HL-60 (cell line): ENCODE data around the gene OMD.

ENCODE experiments used
- CTCF ChIP-seq: IDR thresholded peaks from one replicate; pipeline ENCODE4 v1.5.1; 2011; ENCODE audit warnings: low read length, control low read depth, inconsistent platforms; ENCODE audit not compliant: insufficient read depth
- POLR2AphosphoS5 ChIP-seq: IDR thresholded peaks from 2 replicates; pipeline ENCODE4 v1.6.1; 2012; ENCODE audit warnings: low read depth
- TF ChIP-seq, protein P1 (sequence below): IDR thresholded peaks from 2 replicates; pipeline ENCODE4 v1.6.1; 2012; ENCODE audit warnings: low read depth; ENCODE audit not compliant: insufficient replicate concordance

DNA sequence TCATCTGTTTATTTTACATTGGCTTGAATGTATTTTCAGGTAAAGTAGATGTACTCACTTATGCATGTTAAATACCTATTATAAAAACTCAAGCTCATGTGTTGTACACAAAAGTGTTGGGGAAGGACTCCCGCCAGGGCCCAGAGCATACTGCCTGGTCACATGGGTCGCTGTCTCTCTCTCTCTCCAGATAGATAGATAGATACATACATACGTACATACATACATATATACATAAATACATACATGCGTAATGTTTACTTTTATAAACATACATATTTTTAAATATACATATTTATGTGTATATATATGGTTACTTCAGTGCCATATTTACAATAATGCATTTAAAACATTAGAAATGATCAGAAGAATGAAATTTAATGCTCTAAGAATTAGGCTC, 33.3 kb upstream of the OMD start:
- no peak for TF ChIP-seq POLR2AphosphoS5
- TF ChIP-seq, protein P1, sequence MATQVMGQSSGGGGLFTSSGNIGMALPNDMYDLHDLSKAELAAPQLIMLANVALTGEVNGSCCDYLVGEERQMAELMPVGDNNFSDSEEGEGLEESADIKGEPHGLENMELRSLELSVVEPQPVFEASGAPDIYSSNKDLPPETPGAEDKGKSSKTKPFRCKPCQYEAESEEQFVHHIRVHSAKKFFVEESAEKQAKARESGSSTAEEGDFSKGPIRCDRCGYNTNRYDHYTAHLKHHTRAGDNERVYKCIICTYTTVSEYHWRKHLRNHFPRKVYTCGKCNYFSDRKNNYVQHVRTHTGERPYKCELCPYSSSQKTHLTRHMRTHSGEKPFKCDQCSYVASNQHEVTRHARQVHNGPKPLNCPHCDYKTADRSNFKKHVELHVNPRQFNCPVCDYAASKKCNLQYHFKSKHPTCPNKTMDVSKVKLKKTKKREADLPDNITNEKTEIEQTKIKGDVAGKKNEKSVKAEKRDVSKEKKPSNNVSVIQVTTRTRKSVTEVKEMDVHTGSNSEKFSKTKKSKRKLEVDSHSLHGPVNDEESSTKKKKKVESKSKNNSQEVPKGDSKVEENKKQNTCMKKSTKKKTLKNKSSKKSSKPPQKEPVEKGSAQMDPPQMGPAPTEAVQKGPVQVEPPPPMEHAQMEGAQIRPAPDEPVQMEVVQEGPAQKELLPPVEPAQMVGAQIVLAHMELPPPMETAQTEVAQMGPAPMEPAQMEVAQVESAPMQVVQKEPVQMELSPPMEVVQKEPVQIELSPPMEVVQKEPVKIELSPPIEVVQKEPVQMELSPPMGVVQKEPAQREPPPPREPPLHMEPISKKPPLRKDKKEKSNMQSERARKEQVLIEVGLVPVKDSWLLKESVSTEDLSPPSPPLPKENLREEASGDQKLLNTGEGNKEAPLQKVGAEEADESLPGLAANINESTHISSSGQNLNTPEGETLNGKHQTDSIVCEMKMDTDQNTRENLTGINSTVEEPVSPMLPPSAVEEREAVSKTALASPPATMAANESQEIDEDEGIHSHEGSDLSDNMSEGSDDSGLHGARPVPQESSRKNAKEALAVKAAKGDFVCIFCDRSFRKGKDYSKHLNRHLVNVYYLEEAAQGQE, result no peak
- no peak for TF ChIP-seq CTCF
